ENCODE results near the gene CDK11B.
"Not testable (repeated sequence)": the region's sequence is repeated elsewhere in the genome, so short reads cannot be mapped to it uniquely, and the experiment has no call there.

CDK11B gene

DNA sequence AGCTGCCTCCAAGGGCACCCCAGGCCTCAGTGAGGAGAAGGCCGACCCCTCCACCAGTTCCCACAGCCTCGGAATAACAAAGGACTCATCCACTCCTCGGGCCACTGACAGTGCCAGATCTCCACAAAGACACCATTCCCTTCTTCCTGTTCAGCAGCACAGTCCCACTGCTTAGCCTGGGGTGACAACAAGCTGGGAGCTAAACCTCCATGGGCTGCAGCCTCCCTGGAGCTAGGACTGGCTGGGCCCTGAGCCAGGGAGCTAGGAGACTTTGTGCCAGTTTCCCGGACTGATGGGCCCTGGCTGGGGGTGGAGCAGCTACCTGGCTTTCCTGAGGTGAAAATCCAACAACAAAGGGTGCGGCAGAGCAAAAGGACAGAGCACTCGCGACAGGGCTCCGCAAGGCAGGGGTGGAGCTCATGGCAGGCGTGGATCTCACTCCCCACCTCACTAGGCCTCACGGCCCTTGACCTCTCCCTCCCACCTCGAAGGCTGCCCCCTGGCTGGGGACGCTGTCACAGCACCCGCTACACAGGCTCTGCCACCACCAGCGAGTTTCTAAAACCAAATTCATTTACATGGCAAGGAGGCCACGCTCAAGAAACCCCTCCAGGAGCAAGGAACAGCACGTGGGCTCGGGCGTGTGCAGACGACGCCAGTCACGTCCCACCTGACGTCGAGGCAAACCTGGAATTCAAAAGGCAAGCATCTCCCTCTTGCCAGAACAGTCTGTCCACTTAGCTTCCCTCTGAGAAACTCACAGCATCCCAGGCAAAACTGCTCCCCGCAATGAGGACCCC lies 20.0 kb upstream of the CDK11B start:
- TF ChIP-seq PAX5 (IDR thresholded peaks at IDR 0.05; ENCODE audit: insufficient read depth, low read length, severe bottlenecking) (no peak), POLR2A (IDR thresholded peaks at IDR 0.05; ENCODE audit: low read depth, low read length) (0 out of 2 replicates have a peak, but pooled peaks have one; percentile 24), TAF1 (IDR thresholded peaks at IDR 0.05; ENCODE audit: low read depth, low read length) (no peak), POLR2AphosphoS5 (IDR thresholded peaks at IDR 0.05; ENCODE audit: low read depth, low read length) (peak; percentile 13; the same call in 1 of the 2 replicates)
- peak; percentile 93 for FAIRE-seq
- peak; percentile 72 for DNase-seq (ENCODE audit: insufficient read length, low spot score)

DNA sequence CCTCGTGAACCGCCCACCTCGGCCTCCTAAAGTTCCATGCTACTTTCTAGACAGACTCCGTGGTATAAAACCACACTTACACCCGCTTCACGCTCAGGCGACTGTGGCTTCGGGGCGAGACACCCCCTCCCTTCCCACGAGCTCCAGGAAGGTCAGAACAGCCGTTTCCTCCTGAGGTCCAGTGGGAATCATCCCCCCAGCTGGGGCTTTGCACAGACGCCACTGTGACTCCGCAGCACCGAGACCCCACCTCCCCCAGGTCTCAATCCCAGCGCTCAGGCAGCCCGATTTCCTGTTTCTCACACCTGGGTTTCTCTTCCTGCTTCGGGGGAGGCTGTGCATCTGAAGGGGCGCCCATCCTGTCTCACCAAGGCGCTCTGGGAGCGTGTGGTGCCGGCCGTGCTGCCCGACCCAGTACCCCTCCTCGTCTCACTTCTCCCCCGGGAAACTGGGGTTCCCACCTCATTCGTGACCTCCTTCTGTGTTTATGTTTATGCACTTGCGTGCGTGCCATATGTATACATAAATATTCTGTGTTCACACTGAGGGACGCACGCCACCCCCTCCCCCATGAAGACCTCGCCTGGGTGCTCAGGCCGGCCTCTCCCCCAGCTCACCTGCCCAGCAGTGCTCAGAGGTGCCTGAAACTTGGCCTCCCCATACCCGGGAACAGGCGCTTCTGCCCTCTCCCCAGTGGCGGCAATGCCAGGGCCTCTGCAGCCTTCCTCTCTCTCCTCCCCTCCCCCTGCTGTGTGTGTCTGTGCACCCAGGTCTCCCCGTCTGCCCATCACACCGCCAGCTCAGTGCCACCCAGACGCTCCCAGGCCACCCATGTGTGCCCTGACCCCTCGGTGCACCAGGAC lies 19.1 kb upstream of the CDK11B start:
- peak; percentile 77 for DNase-seq (ENCODE audit: insufficient read length, low spot score)
- peak; percentile 87 for FAIRE-seq
- peak; percentile 76 for TF ChIP-seq SPI1 (IDR thresholded peaks at IDR 0.05; ENCODE audit: low read depth, low read length)
- TF ChIP-seq POU2F2 (IDR thresholded peaks at IDR 0.05; ENCODE audit: low read depth, low read length): peak; percentile 74; the same call in 1 of the 2 replicates
- TF ChIP-seq TAF1 (IDR thresholded peaks at IDR 0.05; ENCODE audit: low read depth, low read length): 0 out of 2 replicates have a peak, but pooled peaks have one; percentile 6
- TF ChIP-seq POLR2AphosphoS5 (IDR thresholded peaks at IDR 0.05; ENCODE audit: low read depth, low read length): 0 out of 2 replicates have a peak, but pooled peaks have one; percentile 25
- no peak for TF ChIP-seq PAX5 (IDR thresholded peaks at IDR 0.05; ENCODE audit: insufficient read depth, low read length, severe bottlenecking)
- TF ChIP-seq POLR2A (IDR thresholded peaks at IDR 0.05; ENCODE audit: low read depth, low read length): peak; percentile 68

DNA sequence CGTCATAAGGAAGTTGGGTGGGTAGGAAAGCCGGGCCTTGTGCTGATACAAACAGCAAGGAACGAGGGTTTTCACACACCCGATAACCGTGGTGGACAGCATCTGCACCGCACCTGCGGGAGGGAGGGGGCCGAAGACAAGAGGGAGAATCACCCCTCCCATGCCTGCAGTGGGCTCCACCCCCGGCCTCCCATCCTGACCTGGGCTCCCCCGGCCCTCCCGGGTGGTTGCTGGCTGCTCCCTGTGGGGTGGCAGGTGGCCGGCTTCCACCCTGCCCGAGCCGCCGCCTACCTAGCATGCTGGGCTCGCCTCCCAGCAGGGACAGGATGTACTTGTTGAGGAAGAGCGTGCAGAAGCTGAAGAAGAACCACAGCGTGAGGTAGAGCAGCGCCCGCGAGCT lies 17.3 kb upstream of the CDK11B start:
- not testable (repeated sequence) for DNase-seq (ENCODE audit: insufficient read length, low spot score); FAIRE-seq

DNA sequence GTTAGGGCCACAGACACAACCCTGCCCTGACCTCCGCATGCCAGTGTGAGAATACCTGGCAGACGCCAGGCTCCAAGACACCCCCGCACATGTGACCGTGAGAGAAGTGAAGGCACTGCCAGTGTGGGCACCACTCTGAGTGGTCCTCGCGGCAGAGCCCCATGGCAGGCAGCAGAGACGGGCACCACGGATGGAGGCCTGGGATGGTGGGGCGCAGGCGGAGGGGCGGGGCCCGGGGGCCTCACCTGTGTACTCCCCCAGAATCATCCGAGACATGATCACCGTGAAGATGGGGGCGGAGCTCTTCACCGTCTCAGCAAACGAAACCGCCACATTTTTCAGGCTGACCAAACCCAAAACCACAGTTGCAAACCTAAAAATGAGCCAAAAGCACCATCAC lies 16.4 kb upstream of the CDK11B start:
- FAIRE-seq: peak; percentile 97
- not testable (repeated sequence) for DNase-seq (ENCODE audit: insufficient read length, low spot score)

DNA sequence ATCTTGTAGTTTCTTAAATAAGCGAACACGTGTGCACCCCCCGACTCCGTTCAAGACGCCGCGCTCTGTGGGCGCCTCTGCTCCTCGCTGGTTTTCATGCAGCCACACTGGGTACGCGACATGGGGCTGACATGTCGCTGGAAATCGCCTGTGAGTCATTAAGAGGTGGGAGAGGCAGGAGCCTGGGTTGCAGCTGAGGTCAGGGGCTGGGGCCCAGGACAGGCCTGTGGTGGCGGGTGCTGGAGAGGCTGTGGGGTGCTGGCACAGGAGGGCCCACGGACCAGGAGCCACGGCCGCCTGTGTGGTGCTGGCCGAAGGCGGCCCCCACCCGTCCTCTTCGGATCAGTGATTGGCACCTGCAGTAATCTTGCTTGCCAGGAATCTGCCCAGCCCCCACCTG lies 16.0 kb upstream of the CDK11B start:
- peak; percentile 5 for FAIRE-seq
- DNase-seq (ENCODE audit: insufficient read length, low spot score): not testable (repeated sequence)

DNA sequence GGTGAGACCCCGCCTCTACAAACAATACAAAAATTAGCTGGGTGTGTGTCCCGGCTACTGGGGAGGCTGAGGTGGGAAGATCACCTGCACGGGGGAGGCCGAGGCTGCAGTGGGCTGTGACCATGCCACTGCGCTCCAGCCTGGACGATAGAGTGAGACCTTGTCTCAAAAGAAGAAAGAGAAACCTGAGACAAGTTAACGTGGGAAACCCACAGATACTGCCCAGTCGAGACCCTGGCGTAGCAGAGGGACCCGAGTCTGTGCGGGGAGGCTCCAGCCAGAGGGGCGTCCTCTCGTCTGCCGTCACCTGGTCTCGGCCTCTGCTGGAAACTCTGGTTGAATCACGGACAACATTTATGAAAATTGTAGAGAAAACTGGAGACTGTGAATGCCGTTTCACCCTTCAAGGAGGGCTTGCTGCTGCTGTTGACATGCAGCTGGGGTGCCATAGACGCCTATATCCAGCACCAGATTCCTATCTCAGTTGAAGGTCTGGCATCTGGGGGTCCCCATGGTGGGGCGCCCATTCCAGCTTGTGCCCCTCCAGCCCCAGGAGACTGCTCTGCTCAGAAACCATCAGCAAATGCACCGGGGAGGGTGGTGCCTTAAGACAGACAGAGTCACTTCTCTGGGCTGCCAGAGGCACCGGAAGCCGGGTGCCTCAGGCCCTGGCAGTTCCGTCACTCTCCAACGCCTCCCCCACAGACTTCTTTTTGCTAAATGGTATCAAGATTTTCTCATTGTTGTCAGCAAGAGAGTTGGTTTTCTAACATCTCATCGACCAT lies 13.6 kb upstream of the CDK11B start:
- FAIRE-seq (no peak), DNase-seq (ENCODE audit: insufficient read length, low spot score) (no peak)
- TF ChIP-seq POLR2AphosphoS5 (IDR thresholded peaks at IDR 0.05; ENCODE audit: low read depth, low read length) (no peak), SPI1 (IDR thresholded peaks at IDR 0.05; ENCODE audit: low read depth, low read length) (no peak), TAF1 (IDR thresholded peaks at IDR 0.05; ENCODE audit: low read depth, low read length) (no peak), POU2F2 (IDR thresholded peaks at IDR 0.05; ENCODE audit: low read depth, low read length) (no peak), PAX5 (IDR thresholded peaks at IDR 0.05; ENCODE audit: insufficient read depth, low read length, severe bottlenecking) (no peak), POLR2A (IDR thresholded peaks at IDR 0.05; ENCODE audit: low read depth, low read length) (no peak)

DNA sequence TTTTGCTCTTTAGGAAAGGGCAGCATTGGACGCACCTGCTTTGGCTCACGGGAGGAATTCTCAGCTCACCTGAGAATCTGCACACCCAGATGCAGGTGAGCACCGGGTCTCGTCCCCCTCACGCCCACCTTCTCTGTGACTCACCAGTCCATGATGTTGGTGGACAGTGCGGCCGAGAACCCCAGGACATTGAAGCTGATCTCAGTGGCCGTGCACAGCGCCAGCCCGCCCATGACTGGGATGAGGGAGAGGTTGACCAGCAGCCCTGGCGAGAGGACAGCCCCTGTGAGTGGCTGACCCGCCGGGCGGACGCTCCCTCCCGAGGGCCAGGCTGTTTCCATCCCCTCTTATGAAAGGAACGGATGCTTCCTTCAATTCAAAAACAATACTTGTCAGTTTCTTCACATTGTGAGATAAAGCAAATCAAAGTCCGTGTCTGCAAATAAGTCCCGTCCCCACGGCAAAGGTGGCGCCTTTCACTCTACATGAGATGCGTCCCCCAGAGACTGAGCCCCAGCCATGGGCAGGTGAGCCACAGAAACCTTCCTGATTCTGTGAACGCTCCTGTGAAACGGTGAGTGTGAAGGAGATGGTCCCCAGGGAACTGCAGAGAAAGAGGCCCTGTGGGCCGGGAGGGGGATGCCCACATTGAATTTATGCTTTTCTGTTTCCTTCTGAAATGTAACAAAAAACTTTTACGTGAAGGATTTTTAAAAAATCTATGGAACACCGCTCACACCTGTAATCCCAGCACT lies 12.7 kb upstream of the CDK11B start:
- no peak for FAIRE-seq
- TF ChIP-seq POLR2AphosphoS5 (IDR thresholded peaks at IDR 0.05; ENCODE audit: low read depth, low read length): no peak
- TF ChIP-seq SPI1 (IDR thresholded peaks at IDR 0.05; ENCODE audit: low read depth, low read length): no peak
- no peak for TF ChIP-seq POU2F2 (IDR thresholded peaks at IDR 0.05; ENCODE audit: low read depth, low read length)
- no peak for TF ChIP-seq PAX5 (IDR thresholded peaks at IDR 0.05; ENCODE audit: insufficient read depth, low read length, severe bottlenecking)
- no peak for TF ChIP-seq TAF1 (IDR thresholded peaks at IDR 0.05; ENCODE audit: low read depth, low read length)
- no peak for TF ChIP-seq POLR2A (IDR thresholded peaks at IDR 0.05; ENCODE audit: low read depth, low read length)
- DNase-seq (ENCODE audit: insufficient read length, low spot score): no peak

DNA sequence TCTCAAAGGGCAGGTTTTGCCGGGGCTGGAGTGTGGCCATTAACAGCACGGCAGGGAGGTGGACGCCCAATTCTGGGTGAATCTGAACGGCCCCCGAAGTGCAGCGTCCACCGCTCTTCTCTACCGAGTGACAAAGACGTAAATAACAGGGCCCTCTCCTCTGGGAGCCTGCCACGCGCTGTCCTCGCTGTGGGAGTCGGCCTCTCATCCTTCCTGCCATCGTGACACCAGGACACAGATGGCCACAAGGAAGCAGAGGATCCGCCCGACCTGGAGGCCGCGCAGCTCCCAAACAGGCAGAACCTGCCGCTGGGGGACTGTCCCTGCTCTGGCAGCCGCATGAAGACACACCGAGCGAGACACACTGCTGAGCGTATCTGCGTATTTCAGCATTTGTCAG lies 12.1 kb upstream of the CDK11B start:
- TF ChIP-seq TAF1 (IDR thresholded peaks at IDR 0.05; ENCODE audit: low read depth, low read length) (no peak), POLR2A (IDR thresholded peaks at IDR 0.05; ENCODE audit: low read depth, low read length) (no peak), POLR2AphosphoS5 (IDR thresholded peaks at IDR 0.05; ENCODE audit: low read depth, low read length) (no peak), PAX5 (IDR thresholded peaks at IDR 0.05; ENCODE audit: insufficient read depth, low read length, severe bottlenecking) (no peak), SPI1 (IDR thresholded peaks at IDR 0.05; ENCODE audit: low read depth, low read length) (no peak), POU2F2 (IDR thresholded peaks at IDR 0.05; ENCODE audit: low read depth, low read length) (no peak)
- DNase-seq (ENCODE audit: insufficient read length, low spot score) (no peak), FAIRE-seq (no peak)

Data from GM12891 (cell line).